Embryonic facial prominence (tissue), 1 donor: ENCODE measurements around the gene FBXO3.
"Not testable (repeated sequence)": the region's sequence is repeated elsewhere in the genome, so short reads cannot be mapped to it uniquely, and the experiment has no call there.

Experiments
- DNase-seq: peaks from one replicate; pipeline ENCODE4 v3.0.0-alpha.2; 2016; ENCODE audit errors: extremely low spot score

FBXO3 gene

GRCh38 chr11:33772300-33772699, 2.0 kb downstream of the FBXO3 start:
- no peak for DNase-seq

- no peak for DNase-seq
These were observed 4.1 kb downstream of the FBXO3 start for GRCh38 chr11:33770236-33770635.

GRCh38 chr11:33769542-33769941, 4.8 kb downstream of the FBXO3 start:
- DNase-seq: no peak

GRCh38 chr11:33767624-33768023, 6.7 kb downstream of the FBXO3 start:
- DNase-seq: no peak

GRCh38 chr11:33766085-33766484, 8.2 kb downstream of the FBXO3 start:
- no peak for DNase-seq

GRCh38 chr11:33761471-33761870, 12.8 kb downstream of the FBXO3 start:
- DNase-seq: no peak

- no peak for DNase-seq
These were observed 20.9 kb downstream of the FBXO3 start for GRCh38 chr11:33753304-33753967.

GRCh38 chr11:33751878-33752277, 22.4 kb downstream of the FBXO3 start:
- DNase-seq: no peak

GRCh38 chr11:33747979-33748378, 26.3 kb downstream of the FBXO3 start:
- no peak for DNase-seq

GRCh38 chr11:33743291-33743690, 31.0 kb downstream of the FBXO3 start:
- DNase-seq: no peak

GRCh38 chr11:33742249-33742851, 32.0 kb downstream of the FBXO3 start:
- DNase-seq: no peak

- DNase-seq: no peak
These were observed 32.5 kb downstream of the FBXO3 start for GRCh38 chr11:33741806-33742205.

GRCh38 chr11:33737362-33737821, 36.9 kb downstream of the FBXO3 start:
- no peak for DNase-seq

GRCh38 chr11:33736148-33736812, 38.0 kb downstream of the FBXO3 start, which contains the start of gene CD59:
Gene CD59 (minus strand): TSS chr11:33736423. CDS start chr11:33722445, 13,978 bp downstream.
- DNase-seq: peak; percentile 60

- no peak for DNase-seq
These were observed 38.8 kb downstream of the FBXO3 start for GRCh38 chr11:33735271-33736147.

- no peak for DNase-seq
These were observed 39.7 kb downstream of the FBXO3 start for GRCh38 chr11:33734441-33735270.

- DNase-seq: no peak
These were observed 40.3 kb downstream of the FBXO3 start for GRCh38 chr11:33733980-33734379.

GRCh38 chr11:33731723-33732531, 42.4 kb downstream of the FBXO3 start:
- DNase-seq: no peak

GRCh38 chr11:33730716-33731115, 43.6 kb downstream of the FBXO3 start:
- no peak for DNase-seq

- not testable (repeated sequence) for DNase-seq
These were observed 45.2 kb downstream of the FBXO3 start for GRCh38 chr11:33729072-33729664.
